Breast epithelium (tissue), 3 donors: ENCODE results near the gene PSMD12.

Experiments
- POLR2A ChIP-seq: fragments of 450-650 bp; IDR thresholded peaks from one replicate; pipeline ENCODE4 v1.6.1; 2016; ENCODE audit warnings: antibody characterized with exemption, mild to moderate bottlenecking, moderate library complexity
- TF ChIP-seq, protein P1 (sequence below), 3 donors: fragments of 450-650 bp; IDR thresholded peaks; one replicate each; pipeline ENCODE4 v1.5.1; 2016 to 2017; ENCODE audit warnings: antibody characterized with exemption in 3 of 3, mild to moderate bottlenecking in 3 of 3, moderate library complexity in 3 of 3

DNA sequence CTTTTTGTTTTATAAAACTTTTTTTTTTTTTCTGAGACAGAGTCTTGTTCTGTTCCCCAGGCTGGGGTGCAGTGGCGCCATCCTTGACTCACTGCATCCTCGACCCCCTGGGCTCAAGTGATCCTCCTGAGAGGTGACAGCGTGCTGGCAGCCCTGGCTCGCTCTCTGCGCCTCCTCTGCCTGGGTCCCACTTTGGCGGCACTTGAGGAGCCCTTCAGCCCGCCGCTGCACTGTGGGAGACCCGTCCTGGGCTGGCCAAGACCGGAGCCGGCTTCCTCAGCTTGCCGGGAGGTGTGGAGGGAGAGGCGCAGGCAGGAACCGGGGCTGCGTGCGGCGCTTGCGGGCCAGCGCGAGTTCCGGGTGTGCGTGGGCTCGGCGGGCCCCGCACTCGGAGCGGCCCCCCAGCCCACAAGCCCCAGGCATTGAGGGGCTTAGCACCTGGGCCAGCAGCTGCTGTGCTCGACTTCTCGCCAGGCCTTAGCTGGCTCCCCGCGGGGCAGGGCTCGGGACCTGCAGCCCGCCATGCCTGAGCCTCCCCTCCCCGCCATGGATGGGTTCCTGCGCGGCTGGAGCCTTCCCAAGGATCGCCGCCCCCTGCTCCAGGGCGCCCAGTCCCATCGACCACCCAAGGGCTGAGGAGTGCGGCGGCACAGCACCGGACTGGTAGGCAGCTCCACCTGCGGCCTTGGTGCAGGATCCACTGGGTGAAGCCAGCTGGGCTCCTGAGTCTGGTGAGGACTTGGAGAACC is 71.8 kb downstream of the PSMD12 start:
- no peak for TF ChIP-seq POLR2A
- TF ChIP-seq, protein P1, sequence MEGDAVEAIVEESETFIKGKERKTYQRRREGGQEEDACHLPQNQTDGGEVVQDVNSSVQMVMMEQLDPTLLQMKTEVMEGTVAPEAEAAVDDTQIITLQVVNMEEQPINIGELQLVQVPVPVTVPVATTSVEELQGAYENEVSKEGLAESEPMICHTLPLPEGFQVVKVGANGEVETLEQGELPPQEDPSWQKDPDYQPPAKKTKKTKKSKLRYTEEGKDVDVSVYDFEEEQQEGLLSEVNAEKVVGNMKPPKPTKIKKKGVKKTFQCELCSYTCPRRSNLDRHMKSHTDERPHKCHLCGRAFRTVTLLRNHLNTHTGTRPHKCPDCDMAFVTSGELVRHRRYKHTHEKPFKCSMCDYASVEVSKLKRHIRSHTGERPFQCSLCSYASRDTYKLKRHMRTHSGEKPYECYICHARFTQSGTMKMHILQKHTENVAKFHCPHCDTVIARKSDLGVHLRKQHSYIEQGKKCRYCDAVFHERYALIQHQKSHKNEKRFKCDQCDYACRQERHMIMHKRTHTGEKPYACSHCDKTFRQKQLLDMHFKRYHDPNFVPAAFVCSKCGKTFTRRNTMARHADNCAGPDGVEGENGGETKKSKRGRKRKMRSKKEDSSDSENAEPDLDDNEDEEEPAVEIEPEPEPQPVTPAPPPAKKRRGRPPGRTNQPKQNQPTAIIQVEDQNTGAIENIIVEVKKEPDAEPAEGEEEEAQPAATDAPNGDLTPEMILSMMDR (IDR thresholded peaks at IDR 0.05), result no peak
